MCF 10A (cell line): ENCODE measurements around the gene PCGF2. TPM values are rescaled to one million over a fixed set of nuclear protein-coding genes. Genes with fewer than 3 reads are reported as not detected.

Experiments
- BruUV-seq: library from RNA; stranded (reverse); fragments of 400-500 nt; replicated peaks from 2 replicates; lab custom pipeline; 2021; lab: Mats Ljungman, UMichigan
- CTCF ChIA-PET: fragments of 300-600 bp; sonication (Branson Sonifier 250); formaldehyde crosslinking; extraction: SDS; loops from one replicate; lab custom pipeline; 2021; ENCODE audit warnings: antibody characterized with exemption, inconsistent platforms; lab: Yijun Ruan, JAX
- POLR2A ChIA-PET: fragments of 300-600, 350-650 bp; sonication (Branson Sonifier 250); formaldehyde crosslinking; extraction: SDS; loops from one replicate; lab custom pipeline; 2020; ENCODE audit warnings: antibody characterized with exemption, inconsistent platforms; lab: Yijun Ruan, JAX
- DNase-seq: peaks from one replicate; pipeline ENCODE4 v3.0.0-alpha.2; 2018; ENCODE audit not compliant: unreplicated experiment
- H3K27ac Mint-ChIP-seq: one replicate; pipeline ENCODE4 v1.8.0; 2022; ENCODE audit warnings: mild to moderate bottlenecking, low read depth, mixed read lengths; ENCODE audit not compliant: unreplicated experiment
- H3K27me3 Mint-ChIP-seq: one replicate; pipeline ENCODE4 v1.8.0; 2022; ENCODE audit warnings: mixed read lengths; ENCODE audit not compliant: insufficient read depth, unreplicated experiment
- H3K36me3 Mint-ChIP-seq: one replicate; pipeline ENCODE4 v1.8.0; 2022; ENCODE audit warnings: mild to moderate bottlenecking, moderate library complexity, mixed read lengths; ENCODE audit not compliant: insufficient read depth, unreplicated experiment
- H3K4me1 Mint-ChIP-seq: one replicate; pipeline ENCODE4 v1.8.0; 2022; ENCODE audit warnings: mixed read lengths; ENCODE audit not compliant: insufficient read depth, unreplicated experiment
- H3K4me3 Mint-ChIP-seq: one replicate; pipeline ENCODE4 v1.8.0; 2022; ENCODE audit warnings: mild to moderate bottlenecking, moderate library complexity, mixed read lengths; ENCODE audit not compliant: unreplicated experiment
- H3K9me3 Mint-ChIP-seq: one replicate; pipeline ENCODE4 v1.8.0; 2022; ENCODE audit warnings: mixed read lengths; ENCODE audit not compliant: unreplicated experiment
- intact Hi-C: fragments of 100-400 bp; cut with micrococcal nuclease; formaldehyde crosslinking; loops from 2 replicates; pipeline ENCODE4 v1.14.1; 2022
- total RNA-seq: library from RNA; stranded (reverse); gene quantifications from 2 replicates; pipeline ENCODE4 v1.2.3, GENCODE V29; 2022
- TF ChIP-seq, protein P1 (sequence below): fragments of 200-600 bp; IDR thresholded peaks from one replicate; pipeline ENCODE4 v1.8.0; 2022; ENCODE audit warnings: antibody characterized with exemption, mild to moderate bottlenecking; ENCODE audit not compliant: unreplicated experiment

The PCGF2 gene
- total RNA-seq, 1 experiment from 2014 or later, result 32.6 TPM

DNA sequence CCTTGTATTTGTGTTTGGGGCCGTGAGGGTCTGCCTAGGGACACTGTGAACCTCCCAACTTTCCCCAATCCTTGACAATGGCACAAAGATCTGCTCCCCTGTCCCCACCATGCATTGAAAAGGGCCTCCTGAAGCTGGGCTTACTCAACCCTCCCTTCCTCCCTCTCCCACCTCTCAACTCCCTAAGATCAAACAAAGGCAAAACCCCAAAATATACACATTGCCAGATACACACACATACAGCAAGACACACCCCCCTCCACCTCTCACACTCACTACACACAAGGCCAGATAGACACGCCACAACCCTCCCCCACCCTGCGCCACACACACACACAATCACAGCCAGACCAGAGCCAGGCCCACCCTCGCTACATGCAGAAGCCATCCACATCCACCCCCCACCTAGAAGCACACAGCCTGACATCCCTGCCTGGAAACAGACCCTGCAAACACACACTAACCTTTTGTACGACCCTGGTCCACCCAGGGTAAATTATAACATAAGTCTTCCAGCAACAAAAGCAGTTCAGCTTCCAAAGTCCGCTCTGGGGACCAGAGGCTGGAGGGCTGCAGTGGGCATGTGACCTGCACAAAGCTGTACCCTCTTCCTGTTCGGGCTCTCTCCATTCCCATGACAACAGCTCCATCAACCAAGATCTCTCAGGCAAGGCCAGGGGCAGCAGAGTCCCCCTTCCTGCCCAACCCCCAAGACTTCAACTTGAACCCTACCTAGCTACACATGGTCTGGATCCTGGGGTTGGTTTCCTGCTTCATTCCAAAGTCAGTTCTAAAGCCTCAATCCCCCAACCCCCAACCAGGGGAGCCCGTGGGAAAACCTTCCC is 1.9 kb downstream of the PCGF2 start:
- TF ChIP-seq, protein P1, sequence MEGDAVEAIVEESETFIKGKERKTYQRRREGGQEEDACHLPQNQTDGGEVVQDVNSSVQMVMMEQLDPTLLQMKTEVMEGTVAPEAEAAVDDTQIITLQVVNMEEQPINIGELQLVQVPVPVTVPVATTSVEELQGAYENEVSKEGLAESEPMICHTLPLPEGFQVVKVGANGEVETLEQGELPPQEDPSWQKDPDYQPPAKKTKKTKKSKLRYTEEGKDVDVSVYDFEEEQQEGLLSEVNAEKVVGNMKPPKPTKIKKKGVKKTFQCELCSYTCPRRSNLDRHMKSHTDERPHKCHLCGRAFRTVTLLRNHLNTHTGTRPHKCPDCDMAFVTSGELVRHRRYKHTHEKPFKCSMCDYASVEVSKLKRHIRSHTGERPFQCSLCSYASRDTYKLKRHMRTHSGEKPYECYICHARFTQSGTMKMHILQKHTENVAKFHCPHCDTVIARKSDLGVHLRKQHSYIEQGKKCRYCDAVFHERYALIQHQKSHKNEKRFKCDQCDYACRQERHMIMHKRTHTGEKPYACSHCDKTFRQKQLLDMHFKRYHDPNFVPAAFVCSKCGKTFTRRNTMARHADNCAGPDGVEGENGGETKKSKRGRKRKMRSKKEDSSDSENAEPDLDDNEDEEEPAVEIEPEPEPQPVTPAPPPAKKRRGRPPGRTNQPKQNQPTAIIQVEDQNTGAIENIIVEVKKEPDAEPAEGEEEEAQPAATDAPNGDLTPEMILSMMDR, result no peak
- CTCF ChIA-PET, result interaction anchor here (1.0 to 5.4 kb wide), 3 partner anchors 9 to 15 kb away, joined by 3 to 45 read pairs (median 4); no protein-coding TSS in a partner anchor
- Mint-ChIP-seq H3K36me3 (peaks cover 22% of the 10 kb centered on the region), H3K4me1 (peaks cover 49% of the 10 kb centered on the region), H3K27ac (peak overlapping the region; percentile 20), H3K9me3 (no peaks in the 10 kb centered on the region), H3K27me3 (no peaks in the 10 kb centered on the region), H3K4me3 (peak overlapping the region; percentile 96)
- intact Hi-C loops, result no loop called here
- no peak for DNase-seq
- POLR2A ChIA-PET, result interaction anchor here (0.7 to 2.5 kb wide), 4 partner anchors 10 to 716 kb away, joined by 3 to 11 read pairs (median 8); partner anchors contain the start of genes CISD3 and MLLT6
- BruUV-seq, result no TSS peak

DNA sequence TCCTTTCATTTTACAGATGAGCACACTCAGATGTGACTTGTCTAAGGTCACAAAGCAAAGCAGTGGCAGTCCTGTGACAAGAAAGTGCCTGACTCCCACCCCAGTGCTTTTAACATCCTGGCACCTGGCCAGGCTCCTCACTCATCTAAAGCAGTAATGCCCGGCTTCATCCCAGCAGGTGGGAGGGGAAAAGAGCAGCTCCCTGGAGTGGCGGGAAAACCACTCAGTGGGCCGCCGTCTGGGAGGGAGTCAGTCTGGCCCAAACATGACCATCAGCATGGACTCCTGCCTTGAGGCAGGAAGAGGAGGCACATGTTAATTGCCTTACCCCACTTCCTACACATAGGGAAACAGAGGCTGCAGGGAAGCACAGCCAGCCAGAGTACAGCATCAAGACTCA is 2.6 kb downstream of the PCGF2 start:
- peaks cover 18% of the 10 kb centered on the region for H3K36me3 Mint-ChIP-seq
- H3K9me3 Mint-ChIP-seq, result no peaks in the 10 kb centered on the region
- intact Hi-C loops, result no loop called here
- TF ChIP-seq, protein P1, result no peak
- ChIA-PET CTCF (interaction anchor here (0.7 to 5.4 kb wide), 2 partner anchors 11 to 76 kb away, joined by 3 to 45 read pairs; no protein-coding TSS in a partner anchor), POLR2A (interaction anchor here (2.0 to 2.5 kb wide), 3 partner anchors 10 to 40 kb away, joined by 7 to 11 read pairs (median 10); partner anchors contain the start of genes CISD3 and MLLT6)
- no peaks in the 10 kb centered on the region for H3K27me3 Mint-ChIP-seq
- H3K4me1 Mint-ChIP-seq, result peaks cover 42% of the 10 kb centered on the region
- no TSS peak for BruUV-seq
- H3K4me3 Mint-ChIP-seq, result no peak overlapping the region
- no peak overlapping the region for H3K27ac Mint-ChIP-seq
- DNase-seq, result no peak

DNA sequence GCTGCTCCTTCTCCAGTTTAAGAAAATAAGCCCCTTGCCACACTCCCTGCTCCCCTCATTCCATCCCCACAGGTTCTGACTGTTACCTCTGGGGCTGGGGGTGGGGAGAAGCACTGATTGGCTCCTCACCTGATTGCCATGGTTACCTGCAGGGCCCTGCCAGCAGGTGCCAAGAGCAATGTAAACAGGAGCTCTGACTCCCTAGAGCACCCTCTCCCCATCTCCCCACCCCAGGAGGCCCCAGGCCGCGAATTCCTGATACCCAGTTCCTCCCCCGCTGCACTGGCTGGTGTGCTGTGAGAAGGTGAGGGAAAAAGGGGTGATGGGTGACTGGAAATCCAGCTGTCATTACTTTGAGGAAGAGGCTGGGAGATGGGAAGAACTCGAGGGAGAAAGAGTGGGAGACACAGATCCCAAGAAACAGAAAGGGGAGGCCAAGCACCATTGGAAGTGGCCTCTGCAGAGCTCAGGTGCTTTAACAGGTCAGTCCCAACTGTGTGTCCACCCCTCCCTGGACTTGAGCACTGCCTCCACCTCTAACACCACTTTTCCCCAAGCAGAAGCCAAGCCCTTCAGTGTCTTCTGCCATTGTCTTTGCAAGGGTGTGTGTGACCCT is 4.5 kb downstream of the PCGF2 start:
- intact Hi-C loops, result no loop called here
- POLR2A ChIA-PET, result interaction anchor here (0.6 to 1.7 kb wide), 4 partner anchors 8 to 177 kb away, joined by 3 read pairs; no protein-coding TSS in a partner anchor
- no peak for DNase-seq
- H3K4me1 Mint-ChIP-seq, result peaks cover 36% of the 10 kb centered on the region
- peaks cover 29% of the 10 kb centered on the region for H3K36me3 Mint-ChIP-seq
- H3K27me3 Mint-ChIP-seq, result no peaks in the 10 kb centered on the region
- no peak overlapping the region for H3K27ac Mint-ChIP-seq
- CTCF ChIA-PET, result interaction anchor here (0.6 to 5.4 kb wide), 5 partner anchors 9 to 395 kb away, joined by 3 to 45 read pairs (median 4); partner anchors contain the start of gene CISD3
- H3K4me3 Mint-ChIP-seq, result no peak overlapping the region
- TF ChIP-seq, protein P1, result no peak
- no peaks in the 10 kb centered on the region for H3K9me3 Mint-ChIP-seq
- no TSS peak for BruUV-seq
